OCI-LY3 (cell line): ENCODE data around the gene LITAF.

Source experiments
- H2AFZ ChIP-seq: fragments of 200-600, 300-600 bp; shearing (Covaris generic); 2 replicates; pipeline ENCODE4 v1.6.0; 2014; ENCODE audit warnings: antibody characterized with exemption, low read depth, low read length
- H3K27ac ChIP-seq: fragments of 200-600, 300-600 bp; sonication (generic); 2 replicates; pipeline ENCODE4 v1.5.1; 2014; ENCODE audit warnings: mild to moderate bottlenecking, low read length, moderate library complexity, mixed read lengths
- H3K27me3 ChIP-seq: fragments of 200-600, 300-600 bp; sonication (generic); 2 replicates; pipeline ENCODE4 v1.6.1; 2014; ENCODE audit warnings: low read depth, low read length, mixed read lengths
- H3K36me3 ChIP-seq: fragments of 200-600, 300-600 bp; sonication (generic); replicated peaks from 2 replicates; pipeline ENCODE3; 2014; ENCODE audit warnings: low read depth, low read length, mixed read lengths
- H3K4me1 ChIP-seq: fragments of 300-600, 200-600 bp; sonication (generic); 2 replicates; pipeline ENCODE4 v1.6.1; 2014; ENCODE audit warnings: low read length, mixed read lengths
- H3K4me2 ChIP-seq: fragments of 200-600, 300-600 bp; sonication (generic); 2 replicates; pipeline ENCODE4 v1.6.1; 2014; ENCODE audit warnings: low read length, mixed read lengths
- H3K4me3 ChIP-seq: fragments of 300-600, 200-600 bp; sonication (generic); 2 replicates; pipeline ENCODE4 v1.5.1; 2014; ENCODE audit warnings: antibody characterized with exemption, mild to moderate bottlenecking, low read length, moderate library complexity
- H3K79me2 ChIP-seq: fragments of 300-600, 200-600 bp; shearing (Covaris generic); 2 replicates; pipeline ENCODE4 v1.6.1; 2014; ENCODE audit warnings: mild to moderate bottlenecking, low read length, mixed read lengths
- H3K9ac ChIP-seq: fragments of 300-600, 200-600 bp; shearing (Covaris generic); 2 replicates; pipeline ENCODE4 v1.6.0; 2014; ENCODE audit warnings: mild to moderate bottlenecking, low read length, moderate library complexity
- H3K9me3 ChIP-seq: fragments of 200-600, 300-600 bp; shearing (Covaris generic); 2 replicates; pipeline ENCODE4 v1.6.1; 2014; ENCODE audit warnings: low read length, mixed read lengths; ENCODE audit not compliant: insufficient read depth
- H4K20me1 ChIP-seq: fragments of 200-600, 300-600 bp; sonication (generic); 2 replicates; pipeline ENCODE4 v1.6.1; 2016; ENCODE audit warnings: low read length, mixed read lengths; ENCODE audit not compliant: insufficient read depth
- EZH2phosphoT487 ChIP-seq: fragments of 200-600 bp; shearing (Covaris generic); IDR thresholded peaks from 2 replicates; pipeline ENCODE4 v1.6.1; 2018; ENCODE audit warnings: antibody characterized with exemption, mixed run types, low read depth
- TF ChIP-seq, protein P1 (sequence below): fragments of 200-600, 300-600 bp; sonication (generic); IDR thresholded peaks from 2 replicates; pipeline ENCODE4 v1.5.1; 2014; ENCODE audit warnings: antibody characterized with exemption, low read length, low read depth

Gene LITAF

DNA sequence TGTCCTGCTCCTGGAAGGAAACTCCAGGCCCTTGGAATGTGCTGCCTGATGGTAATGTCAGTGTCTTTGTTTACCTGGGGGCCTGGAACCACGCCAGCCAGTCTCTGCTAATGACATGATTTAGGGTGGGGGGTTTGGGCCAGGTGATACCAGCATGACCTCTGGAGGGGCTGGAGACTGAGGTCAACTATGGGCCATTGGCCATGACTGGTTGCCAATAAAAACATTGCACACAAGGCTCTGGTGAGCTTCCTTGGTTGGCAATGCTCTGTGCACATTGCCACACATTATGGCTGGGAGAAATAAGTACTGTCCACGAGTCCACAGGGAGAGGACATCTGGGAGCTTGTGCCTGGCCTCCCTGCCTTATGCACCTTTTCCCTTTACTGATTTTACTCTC is 52.5 kb downstream of the LITAF start:
- Histone ChIP-seq H3K36me3 (no peaks in the 10 kb centered on the region), H3K9me3 (no peaks in the 10 kb centered on the region), H3K27me3 (no peaks in the 10 kb centered on the region), H4K20me1 (no peaks in the 10 kb centered on the region), H3K9ac (no peak overlapping the region), H3K27ac (no peak overlapping the region), H2AFZ (no peak overlapping the region), H3K4me1 (no peaks in the 10 kb centered on the region), H3K79me2 (no peaks in the 10 kb centered on the region), H3K4me3 (no peak overlapping the region), H3K4me2 (no peak overlapping the region)
- TF ChIP-seq EZH2phosphoT487, result no peak
- TF ChIP-seq, protein P1, sequence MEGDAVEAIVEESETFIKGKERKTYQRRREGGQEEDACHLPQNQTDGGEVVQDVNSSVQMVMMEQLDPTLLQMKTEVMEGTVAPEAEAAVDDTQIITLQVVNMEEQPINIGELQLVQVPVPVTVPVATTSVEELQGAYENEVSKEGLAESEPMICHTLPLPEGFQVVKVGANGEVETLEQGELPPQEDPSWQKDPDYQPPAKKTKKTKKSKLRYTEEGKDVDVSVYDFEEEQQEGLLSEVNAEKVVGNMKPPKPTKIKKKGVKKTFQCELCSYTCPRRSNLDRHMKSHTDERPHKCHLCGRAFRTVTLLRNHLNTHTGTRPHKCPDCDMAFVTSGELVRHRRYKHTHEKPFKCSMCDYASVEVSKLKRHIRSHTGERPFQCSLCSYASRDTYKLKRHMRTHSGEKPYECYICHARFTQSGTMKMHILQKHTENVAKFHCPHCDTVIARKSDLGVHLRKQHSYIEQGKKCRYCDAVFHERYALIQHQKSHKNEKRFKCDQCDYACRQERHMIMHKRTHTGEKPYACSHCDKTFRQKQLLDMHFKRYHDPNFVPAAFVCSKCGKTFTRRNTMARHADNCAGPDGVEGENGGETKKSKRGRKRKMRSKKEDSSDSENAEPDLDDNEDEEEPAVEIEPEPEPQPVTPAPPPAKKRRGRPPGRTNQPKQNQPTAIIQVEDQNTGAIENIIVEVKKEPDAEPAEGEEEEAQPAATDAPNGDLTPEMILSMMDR, result no peak

DNA sequence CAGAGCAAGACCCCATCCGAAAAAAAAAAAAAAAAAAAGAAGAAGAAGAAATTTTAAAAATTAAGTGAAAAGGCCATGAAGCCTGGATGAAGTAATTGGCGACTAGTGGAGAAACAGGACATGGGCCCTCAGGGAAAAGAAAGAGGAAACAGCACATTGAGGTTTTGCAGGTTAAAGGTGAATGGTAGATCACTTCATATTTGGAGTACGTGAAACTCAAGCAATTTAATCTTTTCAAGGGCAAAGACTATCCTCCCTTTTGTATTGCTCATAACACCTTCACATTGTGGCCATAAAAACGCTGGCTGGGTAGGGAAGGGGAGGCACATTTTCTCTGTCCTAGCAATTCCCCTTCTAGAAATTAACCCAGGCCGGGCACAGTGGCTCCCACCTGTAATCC is 53.1 kb downstream of the LITAF start:
- Histone ChIP-seq H3K27me3 (no peaks in the 10 kb centered on the region), H3K4me3 (no peak overlapping the region), H3K4me1 (no peaks in the 10 kb centered on the region), H3K9ac (no peak overlapping the region), H3K27ac (no peak overlapping the region), H3K79me2 (no peaks in the 10 kb centered on the region), H4K20me1 (no peaks in the 10 kb centered on the region), H3K36me3 (no peaks in the 10 kb centered on the region), H3K9me3 (no peaks in the 10 kb centered on the region), H2AFZ (no peak overlapping the region), H3K4me2 (no peak overlapping the region)
- TF ChIP-seq, protein P1, result no peak
- no peak for TF ChIP-seq EZH2phosphoT487

DNA sequence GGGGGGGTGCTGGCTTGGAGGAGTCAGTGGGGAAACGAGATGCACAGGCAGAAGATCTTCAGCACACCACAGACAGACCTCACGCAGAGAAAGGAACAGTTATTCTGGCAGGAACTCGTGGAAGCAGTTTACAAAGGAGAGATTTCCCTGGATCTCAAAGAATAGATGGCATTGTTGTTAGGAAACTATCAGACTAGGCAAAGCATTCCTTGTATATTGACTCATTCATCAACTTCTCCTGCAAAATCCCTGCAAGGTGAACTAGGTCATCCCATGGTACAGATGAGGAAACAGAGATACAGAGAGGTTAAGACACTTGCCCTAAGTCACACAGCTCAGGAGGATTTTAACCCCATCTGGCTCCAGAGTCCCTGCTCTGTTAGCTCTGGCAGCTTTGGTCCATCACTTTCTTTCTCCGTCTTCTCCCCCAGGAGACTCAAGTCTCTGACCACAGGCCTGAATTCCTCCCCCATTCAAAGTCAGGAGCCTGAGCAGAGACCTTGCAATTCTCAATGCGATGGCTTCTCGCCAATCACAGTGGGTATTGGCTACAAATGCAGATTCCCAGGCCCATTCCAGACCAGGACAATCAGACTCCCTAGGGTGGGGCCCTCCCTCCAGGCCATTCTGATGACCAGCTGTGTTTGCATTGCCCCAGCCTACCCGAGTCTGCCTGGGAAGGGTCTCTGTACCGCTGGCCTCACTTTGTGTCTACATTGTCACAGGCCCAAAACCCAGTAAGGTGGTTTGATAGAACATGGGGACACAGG is 56.4 kb downstream of the LITAF start:
- Histone ChIP-seq H3K27ac (no peak overlapping the region), H3K9ac (no peak overlapping the region), H2AFZ (no peak overlapping the region), H3K4me3 (no peak overlapping the region), H3K4me1 (no peaks in the 10 kb centered on the region), H3K79me2 (no peaks in the 10 kb centered on the region), H3K36me3 (no peaks in the 10 kb centered on the region), H3K27me3 (peaks cover 19% of the 10 kb centered on the region), H3K4me2 (no peak overlapping the region), H3K9me3 (no peaks in the 10 kb centered on the region), H4K20me1 (no peaks in the 10 kb centered on the region)
- TF ChIP-seq, protein P1, result no peak

DNA sequence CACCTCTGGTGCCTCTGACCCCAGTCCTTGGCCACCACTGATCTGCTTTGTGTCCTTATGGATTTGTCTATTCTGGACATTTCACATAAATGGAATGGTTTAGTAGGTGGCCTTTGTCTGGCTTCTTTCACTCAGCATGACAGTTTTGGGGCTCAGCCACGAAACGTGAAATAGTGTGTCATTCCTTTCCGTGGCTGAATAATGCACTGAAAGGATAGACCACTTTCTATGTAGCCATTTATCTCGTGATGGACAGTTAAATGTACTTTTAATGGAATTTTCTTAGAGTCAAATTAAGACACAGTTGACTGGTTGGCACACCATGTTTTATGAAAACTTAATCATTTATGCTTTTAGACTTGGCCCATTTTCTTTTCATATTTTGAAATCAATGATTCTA is 57.4 kb downstream of the LITAF start:
- peaks cover 21% of the 10 kb centered on the region for H3K27me3 ChIP-seq

More for the DNA sequence above, 57.4 kb downstream of the LITAF start:
- no peak overlapping the region for H2AFZ ChIP-seq
- H3K36me3 ChIP-seq, result no peaks in the 10 kb centered on the region
- no peak overlapping the region for H3K9ac ChIP-seq
- H3K79me2 ChIP-seq, result no peaks in the 10 kb centered on the region
- H3K9me3 ChIP-seq, result no peaks in the 10 kb centered on the region
- H3K4me2 ChIP-seq, result no peak overlapping the region
- no peak overlapping the region for H3K27ac ChIP-seq
- TF ChIP-seq, protein P1, result no peak
- no peak for TF ChIP-seq EZH2phosphoT487
- no peak overlapping the region for H3K4me3 ChIP-seq
- no peaks in the 10 kb centered on the region for H4K20me1 ChIP-seq
- H3K4me1 ChIP-seq, result no peaks in the 10 kb centered on the region
